GM12892 (cell line): ENCODE measurements around the gene SCARB2.

Experiments used
- POLR2A ChIP-seq: IDR thresholded peaks from 2 replicates; pipeline ENCODE4 v1.6.1; 2011; ENCODE audit warnings: low read depth, low read length, control low read depth
- POLR2AphosphoS5 ChIP-seq: IDR thresholded peaks from 2 replicates; pipeline ENCODE4 v1.6.1; 2011; ENCODE audit warnings: low read depth, low read length, control low read depth
- TAF1 ChIP-seq: IDR thresholded peaks from 2 replicates; pipeline ENCODE4 v1.6.1; 2011; ENCODE audit warnings: low read depth, mild to moderate bottlenecking, control low read depth, low read length, borderline replicate concordance

GRCh38 chr4:76155979-76156378, 57.6 kb downstream of the SCARB2 start:
- TF ChIP-seq POLR2A (no peak), TAF1 (no peak), POLR2AphosphoS5 (no peak)
